IMR-90 (cell line): ENCODE results near the gene RBFOX2. TPM values are rescaled to one million over a fixed set of nuclear protein-coding genes. Genes with fewer than 3 reads are reported as not detected.

Source experiments
- ATAC-seq: fragments of 200-7000 bp; cut with Tn5 transposase; 2 replicates; pipeline ENCODE4 v1.9.1; 2020; ENCODE audit warnings: low read depth, mild to moderate bottlenecking, moderate library complexity
- BruUV-seq: library from RNA; stranded (reverse); fragments of 400-500 nt; replicated peaks from 2 replicates; lab custom pipeline; 2021; lab: Mats Ljungman, UMichigan
- CTCF ChIA-PET: fragments of 300-600 bp; formaldehyde crosslinking; extraction: SDS; loops from one replicate; lab custom pipeline; 2021; ENCODE audit warnings: antibody characterized with exemption; lab: Yijun Ruan, JAX
- POLR2A ChIA-PET: fragments of 300-600 bp; sonication (Branson Sonifier 250); formaldehyde crosslinking; loops from one replicate; lab custom pipeline; 2022; ENCODE audit warnings: antibody characterized with exemption; ENCODE audit not compliant: unreplicated experiment; lab: Charles Lee
- DNase-seq: peaks from one replicate; pipeline ENCODE4 v3.0.0; 2013
- H2AFZ ChIP-seq: replicated peaks from 2 replicates; pipeline ENCODE3; 2013; ENCODE audit warnings: low read length, mild to moderate bottlenecking; ENCODE audit not compliant: poor library complexity
- H2AK5ac ChIP-seq: 2 replicates; pipeline ENCODE4 v1.6.1; 2013; ENCODE audit warnings: low read depth, low read length, inconsistent platforms
- H2AK9ac ChIP-seq: replicated peaks from 2 replicates; pipeline ENCODE3; 2013; ENCODE audit warnings: mild to moderate bottlenecking, low read depth, low read length, moderate library complexity; ENCODE audit not compliant: poor library complexity
- H2BK120ac ChIP-seq: 2 replicates; pipeline ENCODE4 v1.6.1; 2013; ENCODE audit warnings: low read depth, low read length, inconsistent platforms
- H2BK15ac ChIP-seq: 3 replicates; pipeline ENCODE4 v1.6.1; 2013; ENCODE audit warnings: low read depth, low read length, inconsistent platforms
- H2BK20ac ChIP-seq: 2 replicates; pipeline ENCODE4 v1.6.1; 2013; ENCODE audit warnings: low read depth, mild to moderate bottlenecking, inconsistent platforms, low read length, moderate library complexity
- H2BK5ac ChIP-seq: 2 replicates; pipeline ENCODE4 v1.6.1; 2013; ENCODE audit warnings: mild to moderate bottlenecking, low read depth, low read length, inconsistent platforms; ENCODE audit not compliant: poor library complexity, severe bottlenecking
- H3K14ac ChIP-seq: replicated peaks from 2 replicates; pipeline ENCODE4 v1.6.1; 2013; ENCODE audit warnings: low read depth, low read length, inconsistent platforms
- H3K18ac ChIP-seq: 2 replicates; pipeline ENCODE4 v1.6.1; 2013; ENCODE audit warnings: low read depth, low read length, control low read depth
- H3K23ac ChIP-seq: 2 replicates; pipeline ENCODE4 v1.6.1; 2013; ENCODE audit warnings: low read depth, low read length, inconsistent platforms
- H3K27ac ChIP-seq: 2 replicates; pipeline ENCODE4 v1.5.1; 2013; ENCODE audit warnings: mild to moderate bottlenecking, control low read depth, low read length; ENCODE audit not compliant: insufficient read depth
- H3K27me3 ChIP-seq: 2 replicates; pipeline ENCODE4 v1.6.1; 2013; ENCODE audit warnings: low read length; ENCODE audit not compliant: control insufficient read depth, insufficient read depth
- H3K36me3 ChIP-seq: 2 replicates; pipeline ENCODE4 v1.6.1; 2013; ENCODE audit warnings: low read length, mixed read lengths; ENCODE audit not compliant: control insufficient read depth, insufficient read depth
- H3K4ac ChIP-seq: 2 replicates; pipeline ENCODE4 v1.6.1; 2013; ENCODE audit warnings: low read depth, low read length, inconsistent platforms
- H3K4me1 ChIP-seq: 2 replicates; pipeline ENCODE4 v1.6.1; 2013; ENCODE audit warnings: low read length, mixed read lengths; ENCODE audit not compliant: control insufficient read depth, insufficient read depth
- H3K4me2 ChIP-seq: 2 replicates; pipeline ENCODE4 v1.6.1; 2013; ENCODE audit warnings: low read depth, mild to moderate bottlenecking, control low read depth, low read length, moderate library complexity
- H3K4me3 ChIP-seq: 2 replicates; pipeline ENCODE4 v1.5.1; 2013; ENCODE audit warnings: low read depth, mild to moderate bottlenecking, control low read depth, low read length, moderate library complexity; ENCODE audit not compliant: insufficient read depth
- H3K56ac ChIP-seq: 2 replicates; pipeline ENCODE4 v1.6.1; 2013; ENCODE audit warnings: low read length, inconsistent platforms; ENCODE audit not compliant: insufficient read depth; ENCODE audit errors: extremely low read depth
- H3K79me1 ChIP-seq, 2 experiments: 2 replicates each; pipeline ENCODE4 v1.6.1; 2013; ENCODE audit warnings: low read length in 2 of 2, inconsistent platforms in 1 of 2, low read depth in 1 of 2
- H3K9ac ChIP-seq: 2 replicates; pipeline ENCODE4 v1.6.1; 2013; ENCODE audit warnings: low read depth, low read length, control low read depth
- H3K9me1 ChIP-seq: 2 replicates; pipeline ENCODE4 v1.6.1; 2013; ENCODE audit warnings: low read length, inconsistent platforms; ENCODE audit not compliant: insufficient read depth
- H3K9me3 ChIP-seq: 2 replicates; pipeline ENCODE4 v1.6.1; 2013; ENCODE audit warnings: low read length; ENCODE audit not compliant: control insufficient read depth, insufficient read depth
- H4K20me1 ChIP-seq: 2 replicates; pipeline ENCODE4 v1.6.1; 2013; ENCODE audit warnings: low read length, inconsistent platforms; ENCODE audit not compliant: insufficient read depth
- H4K5ac ChIP-seq: 2 replicates; pipeline ENCODE4 v1.6.1; 2013; ENCODE audit warnings: mild to moderate bottlenecking, low read depth, low read length, control low read depth
- H4K8ac ChIP-seq, 2 experiments: 2 replicates each; pipeline ENCODE4 v1.6.1; 2013; ENCODE audit warnings: low read depth in 2 of 2, low read length in 2 of 2, control low read depth in 1 of 2, inconsistent platforms in 1 of 2
- H4K91ac ChIP-seq: 2 replicates; pipeline ENCODE4 v1.6.1; 2013; ENCODE audit warnings: low read depth, low read length, inconsistent platforms; ENCODE audit not compliant: insufficient read depth
- BHLHE40 ChIP-seq: fragments of 150-350 bp; IDR thresholded peaks from 2 replicates; pipeline ENCODE4 v1.6.1; 2016; ENCODE audit warnings: mild to moderate bottlenecking, low read depth, low read length
- CEBPB ChIP-seq: IDR thresholded peaks from 2 replicates; pipeline ENCODE4 v1.6.1; 2012; ENCODE audit warnings: low read depth, low read length, improper control_type of control experiment
- FOS ChIP-seq: fragments of 150-350 bp; IDR thresholded peaks from 2 replicates; pipeline ENCODE4 v1.6.1; 2016; ENCODE audit warnings: low read depth, low read length
- MAFK ChIP-seq: IDR thresholded peaks from 2 replicates; pipeline ENCODE4 v1.6.1; 2012; ENCODE audit warnings: low read depth, low read length, improper control_type of control experiment
- RAD21 ChIP-seq: IDR thresholded peaks from 2 replicates; pipeline ENCODE4 v1.6.1; 2012; ENCODE audit warnings: low read length, improper control_type of control experiment
- WGBS, 2 experiments: methylation state at CpG; one replicate each; pipeline versions ENCODE4 v1.1.5 to v1.1.7; 2013; ENCODE audit warnings: missing lambda C conversion rate in 2 of 2; ENCODE audit not compliant: insufficient read length in 1 of 2; ENCODE audit errors: extremely low coverage in 2 of 2; 5-methylcytosine and 5-hydroxymethylcytosine counted together
- dilution Hi-C: fragments of 300-500 bp; cut with HindIII; formaldehyde crosslinking; loops from one replicate; pipeline ENCODE4 v1.14.3; 2018; ENCODE audit warnings: low sequenced_read_pairs; ENCODE audit not compliant: unreplicated experiment
- in situ Hi-C: fragments of 300-500 bp; cut with MboI; formaldehyde crosslinking; loops from 3 replicates; pipeline ENCODE4 v1.14.3; 2019; ENCODE audit warnings: low sequenced_read_pairs, inconsistent platforms, mixed read lengths
- intact Hi-C: fragments of 100-400 bp; cut with micrococcal nuclease; formaldehyde crosslinking; loops from 2 replicates; pipeline ENCODE4 v1.10.0; 2022
- polyA plus RNA-seq, 3 experiments: library from polyadenylated mRNA; depleted of rRNA; stranded (reverse); fragments of >200 nt; gene quantifications; 2 replicates each; pipeline ENCODE4 v1.2.3, GENCODE V29; 2012; ENCODE audit warnings: low replicate concordance in 1 of 3
- total RNA-seq: library from RNA; depleted of rRNA; stranded (reverse); fragments of >200 nt; gene quantifications from 2 replicates; pipeline ENCODE4 v1.2.3, GENCODE V29; 2012
- TF ChIP-seq, protein P1 (sequence below): fragments of 150-350 bp; IDR thresholded peaks from 2 replicates; pipeline ENCODE4 v1.6.1; 2016; ENCODE audit warnings: low read depth, mild to moderate bottlenecking, low read length, moderate library complexity, borderline replicate concordance
- TF ChIP-seq, protein P2 (sequence below): fragments of 150-350 bp; IDR thresholded peaks from 2 replicates; pipeline ENCODE4 v1.6.1; 2017; ENCODE audit warnings: mild to moderate bottlenecking, antibody characterized with exemption, low read length, low read depth
- TF ChIP-seq, protein P3 (sequence below): conservative IDR thresholded peaks from 2 replicates; pipeline ENCODE4 v1.5.1; 2012; ENCODE audit warnings: mild to moderate bottlenecking, low read depth, low read length, improper control_type of control experiment

Gene RBFOX2
- total and polyA plus RNA-seq, 2 of the 4 experiments (the other 2 are of a cell fraction) = 146 to 178 TPM

DNA sequence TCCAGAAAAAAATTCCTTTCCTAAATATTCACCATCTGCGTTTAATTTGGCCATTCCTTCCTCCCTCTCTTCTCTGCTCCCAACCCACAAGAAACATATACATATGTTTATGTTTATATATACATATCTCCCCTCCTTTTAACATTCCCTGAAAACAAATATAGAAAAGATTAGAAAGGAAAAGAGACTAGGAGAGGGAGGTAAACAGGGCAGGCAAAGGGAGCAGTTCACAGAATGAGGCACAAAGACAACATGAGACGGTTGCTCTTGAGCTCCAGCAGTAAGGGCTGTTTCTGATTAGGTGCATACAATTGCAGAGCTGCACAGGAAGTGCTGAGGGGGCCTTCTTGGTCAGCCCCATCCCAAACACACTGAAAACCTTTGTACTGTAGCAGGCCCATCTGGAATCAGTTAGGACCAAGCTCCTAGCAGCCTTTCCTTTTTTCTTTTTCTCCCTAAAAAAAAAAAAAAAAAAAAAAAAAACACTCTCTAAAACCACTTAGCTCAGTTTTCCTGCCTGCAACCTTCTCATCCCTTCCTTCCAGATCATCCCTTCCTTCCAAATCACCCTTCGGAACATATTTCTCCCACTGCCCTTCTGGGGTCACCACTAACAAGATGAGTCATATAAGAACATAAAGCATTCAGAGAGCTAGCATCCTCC lies 57.0 kb downstream of the RBFOX2 start:
- Histone ChIP-seq H3K4me3 (no peak overlapping the region), H3K14ac (peak overlapping the region; percentile 11), H2AK9ac (no peak overlapping the region), H2AFZ (peak overlapping the region; percentile 7), H4K91ac (peak overlapping the region; percentile 28; the same call in 1 of the 2 replicates), H3K4me1 (peaks cover 34% of the 10 kb centered on the region), H4K5ac (peak overlapping the region; percentile 4; the same call in 1 of the 2 replicates), H2BK120ac (peak overlapping the region; percentile 78), H2BK20ac (peak overlapping the region; percentile 83), H3K9ac (peak overlapping the region; percentile 45), H3K56ac (peak overlapping the region; percentile 75; the same call in 1 of the 2 replicates), H3K36me3 (no peaks in the 10 kb centered on the region), H4K20me1 (peaks cover 20% of the 10 kb centered on the region), H4K8ac (peak overlapping the region in 1 of 2 experiments; percentile 79; a peak in 1 of 4 replicates), H3K9me1 (peaks cover 26% of the 10 kb centered on the region), H2BK15ac (peak overlapping the region; percentile 13; the same call in 1 of the 3 replicates), H3K23ac (peak overlapping the region; percentile 77), H3K27ac (peak overlapping the region; percentile 95), H3K27me3 (no peaks in the 10 kb centered on the region), H3K18ac (peak overlapping the region; percentile 88), H3K79me1 (peaks cover 50 to 84% of the 10 kb centered on the region in 2 experiments), H3K4me2 (peak overlapping the region; percentile 50), H2BK5ac (peak overlapping the region; percentile 84), H2AK5ac (peak overlapping the region; percentile 52), H3K9me3 (no peaks in the 10 kb centered on the region), H3K4ac (peak overlapping the region; percentile 74)
- ATAC-seq (peak; percentile 70), DNase-seq (peak; percentile 93)
- dilution Hi-C loops (no loop called here), in situ Hi-C loops (no loop called here), intact Hi-C loops (no loop called here)
- CTCF ChIA-PET = interaction anchor here (0.7 to 1.1 kb wide), 2 partner anchors 97 to 1338 kb away, joined by 3 to 5 read pairs; no protein-coding TSS in a partner anchor
- TF ChIP-seq, protein P1, sequence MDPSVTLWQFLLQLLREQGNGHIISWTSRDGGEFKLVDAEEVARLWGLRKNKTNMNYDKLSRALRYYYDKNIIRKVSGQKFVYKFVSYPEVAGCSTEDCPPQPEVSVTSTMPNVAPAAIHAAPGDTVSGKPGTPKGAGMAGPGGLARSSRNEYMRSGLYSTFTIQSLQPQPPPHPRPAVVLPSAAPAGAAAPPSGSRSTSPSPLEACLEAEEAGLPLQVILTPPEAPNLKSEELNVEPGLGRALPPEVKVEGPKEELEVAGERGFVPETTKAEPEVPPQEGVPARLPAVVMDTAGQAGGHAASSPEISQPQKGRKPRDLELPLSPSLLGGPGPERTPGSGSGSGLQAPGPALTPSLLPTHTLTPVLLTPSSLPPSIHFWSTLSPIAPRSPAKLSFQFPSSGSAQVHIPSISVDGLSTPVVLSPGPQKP = no peak
- TF ChIP-seq MAFK (0 out of 2 replicates have a peak, but pooled peaks have one; percentile 22), BHLHE40 (no peak), RAD21 (no peak), FOS (peak; percentile 35; the same call in 1 of the 2 replicates), CEBPB (no peak)
- TF ChIP-seq, protein P2, sequence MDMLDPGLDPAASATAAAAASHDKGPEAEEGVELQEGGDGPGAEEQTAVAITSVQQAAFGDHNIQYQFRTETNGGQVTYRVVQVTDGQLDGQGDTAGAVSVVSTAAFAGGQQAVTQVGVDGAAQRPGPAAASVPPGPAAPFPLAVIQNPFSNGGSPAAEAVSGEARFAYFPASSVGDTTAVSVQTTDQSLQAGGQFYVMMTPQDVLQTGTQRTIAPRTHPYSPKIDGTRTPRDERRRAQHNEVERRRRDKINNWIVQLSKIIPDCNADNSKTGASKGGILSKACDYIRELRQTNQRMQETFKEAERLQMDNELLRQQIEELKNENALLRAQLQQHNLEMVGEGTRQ = no peak
- TF ChIP-seq, protein P3, sequence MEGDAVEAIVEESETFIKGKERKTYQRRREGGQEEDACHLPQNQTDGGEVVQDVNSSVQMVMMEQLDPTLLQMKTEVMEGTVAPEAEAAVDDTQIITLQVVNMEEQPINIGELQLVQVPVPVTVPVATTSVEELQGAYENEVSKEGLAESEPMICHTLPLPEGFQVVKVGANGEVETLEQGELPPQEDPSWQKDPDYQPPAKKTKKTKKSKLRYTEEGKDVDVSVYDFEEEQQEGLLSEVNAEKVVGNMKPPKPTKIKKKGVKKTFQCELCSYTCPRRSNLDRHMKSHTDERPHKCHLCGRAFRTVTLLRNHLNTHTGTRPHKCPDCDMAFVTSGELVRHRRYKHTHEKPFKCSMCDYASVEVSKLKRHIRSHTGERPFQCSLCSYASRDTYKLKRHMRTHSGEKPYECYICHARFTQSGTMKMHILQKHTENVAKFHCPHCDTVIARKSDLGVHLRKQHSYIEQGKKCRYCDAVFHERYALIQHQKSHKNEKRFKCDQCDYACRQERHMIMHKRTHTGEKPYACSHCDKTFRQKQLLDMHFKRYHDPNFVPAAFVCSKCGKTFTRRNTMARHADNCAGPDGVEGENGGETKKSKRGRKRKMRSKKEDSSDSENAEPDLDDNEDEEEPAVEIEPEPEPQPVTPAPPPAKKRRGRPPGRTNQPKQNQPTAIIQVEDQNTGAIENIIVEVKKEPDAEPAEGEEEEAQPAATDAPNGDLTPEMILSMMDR = no peak
- 0% methylated on average over 1 of the region's 3 CpGs; no CpG with 5 or more reads in 1 of the 2 experiments for WGBS, 2 experiments
- POLR2A ChIA-PET = interaction anchor here (0.6 kb wide), 1 partner anchor 94 kb away, joined by 3 read pairs; no protein-coding TSS in a partner anchor
- no TSS peak for BruUV-seq
